C4-2B (cell line): ENCODE measurements around the gene RIMBP2.

Experiments
- H3K27ac ChIP-seq: fragments of 450-650 bp; 2 replicates; pipeline ENCODE4 v1.5.1; 2017
- CTCF ChIP-seq: fragments of 450-650 bp; conservative IDR thresholded peaks from 2 replicates; pipeline ENCODE4 v1.5.1; 2017; ENCODE audit warnings: mild to moderate bottlenecking
- ZFX ChIP-seq: fragments of 450-650 bp; IDR thresholded peaks from 2 replicates; pipeline ENCODE4 v1.6.1; 2017

RIMBP2 gene

GRCh38 chr12:130414381-130414780, 301.7 kb downstream of the RIMBP2 start:
- no peak for TF ChIP-seq CTCF
- TF ChIP-seq ZFX: no peak
- H3K27ac ChIP-seq: no peak overlapping the region

- H3K27ac ChIP-seq: no peak overlapping the region
- TF ChIP-seq CTCF (no peak), ZFX (no peak)
Measured at GRCh38 chr12:130413909-130414308, 302.2 kb downstream of the RIMBP2 start.

GRCh38 chr12:130412384-130412783, 303.7 kb downstream of the RIMBP2 start:
- no peak for TF ChIP-seq CTCF
- TF ChIP-seq ZFX: no peak
- no peak overlapping the region for H3K27ac ChIP-seq

- H3K27ac ChIP-seq: no peak overlapping the region
- no peak for TF ChIP-seq ZFX
Measured at GRCh38 chr12:130405332-130405731, 310.8 kb downstream of the RIMBP2 start.

- H3K27ac ChIP-seq: no peak overlapping the region
- TF ChIP-seq CTCF: peak; percentile 29
- TF ChIP-seq ZFX: no peak
Measured at GRCh38 chr12:130401703-130402102, 314.4 kb downstream of the RIMBP2 start.

GRCh38 chr12:130398100-130398848, 317.8 kb downstream of the RIMBP2 start:
- H3K27ac ChIP-seq: no peak overlapping the region; the same call in 1 of the 2 replicates
- TF ChIP-seq ZFX: no peak
- TF ChIP-seq CTCF: no peak

GRCh38 chr12:130396667-130397066, 319.4 kb downstream of the RIMBP2 start:
- TF ChIP-seq CTCF (no peak), ZFX (no peak)
- H3K27ac ChIP-seq: no peak overlapping the region

GRCh38 chr12:130394906-130395305, 321.2 kb downstream of the RIMBP2 start:
- no peak for TF ChIP-seq ZFX
- TF ChIP-seq CTCF: no peak
- no peak overlapping the region for H3K27ac ChIP-seq
